Measurements from ENCODE around the gene TUT4. TPM values are rescaled to one million over a fixed set of nuclear protein-coding genes. Genes with fewer than 3 reads are reported as not detected.

Gene TUT4
- total RNA-seq, 1 experiment from 2014 or later: 28.4 TPM

DNA sequence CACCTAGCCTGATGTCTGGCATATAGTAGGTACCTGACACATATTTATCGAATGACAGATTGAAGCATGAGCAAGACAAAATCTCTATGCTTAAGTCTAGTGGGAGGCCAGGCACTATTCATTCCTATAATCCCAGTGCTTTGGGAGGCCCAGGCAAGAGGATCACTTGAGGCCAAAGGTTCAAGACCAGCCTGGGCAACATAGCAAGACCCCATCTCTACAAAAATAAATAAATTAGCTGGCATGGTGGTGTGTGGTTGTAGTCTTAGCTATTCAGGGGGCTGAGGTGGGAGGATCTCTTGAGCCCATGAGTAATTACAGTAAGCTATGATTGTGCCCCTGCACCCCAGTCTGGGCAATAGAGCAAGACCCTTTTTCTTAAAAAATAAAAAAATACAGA lies 23.2 kb upstream of the TUT4 start:
- DNase-seq (ENCODE audit: low read depth): no peak

- DNase-seq (ENCODE audit: low read depth): peak; percentile 74
Observed at GRCh38 chr1:52574594-52574993, 21.7 kb upstream of the TUT4 start.

GRCh38 chr1:52572387-52572786 lies 19.5 kb upstream of the TUT4 start:
- DNase-seq (ENCODE audit: low read depth): no peak

DNA sequence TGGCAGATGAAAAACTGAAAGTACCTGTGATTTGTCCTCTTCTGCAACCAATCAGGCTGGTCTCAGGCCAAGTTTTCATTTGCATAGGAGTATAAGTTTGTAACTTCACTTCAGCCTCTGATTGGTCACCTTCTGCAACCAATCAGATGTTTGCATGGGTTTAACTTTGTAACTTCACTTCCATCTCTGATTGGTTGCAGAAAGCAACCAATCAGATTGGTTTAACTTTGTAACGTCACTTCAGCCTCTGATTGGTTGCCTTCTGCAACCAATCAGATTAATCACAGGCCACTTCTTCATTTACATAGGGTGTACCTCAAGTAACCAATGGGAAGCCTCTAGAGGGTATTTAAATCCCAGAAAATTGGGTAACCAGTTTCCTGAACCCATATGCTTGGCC lies 18.9 kb upstream of the TUT4 start:
- peak; percentile 59 for DNase-seq (ENCODE audit: low read depth)

GRCh38 chr1:52569449-52570210 lies 16.7 kb upstream of the TUT4 start:
- DNase-seq (ENCODE audit: low read depth): no peak

GRCh38 chr1:52567943-52568342 lies 15.1 kb upstream of the TUT4 start:
- no peak for DNase-seq (ENCODE audit: low read depth)

GRCh38 chr1:52562766-52563165 lies 9.9 kb upstream of the TUT4 start:
- no peak for DNase-seq (ENCODE audit: low read depth)

DNA sequence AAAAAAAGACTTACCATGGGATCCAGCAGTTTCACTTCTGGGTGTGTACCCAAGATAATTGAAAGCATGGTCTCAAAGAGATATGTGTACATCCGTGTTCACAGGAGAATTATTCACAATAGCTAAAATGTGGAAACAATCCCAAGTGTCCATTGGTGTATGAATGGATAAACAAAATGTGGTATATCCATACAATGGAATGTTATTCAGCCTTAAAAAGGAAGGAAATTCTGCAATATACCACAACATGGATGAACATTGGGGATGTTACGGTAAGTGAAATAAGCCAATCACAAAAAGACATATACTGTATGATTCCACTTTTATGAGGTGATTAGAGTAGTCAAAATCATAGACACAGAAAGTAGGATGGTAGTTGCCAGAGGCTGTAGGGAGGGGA lies 7.0 kb upstream of the TUT4 start:
- no peak for DNase-seq (ENCODE audit: low read depth)

- no peak for DNase-seq (ENCODE audit: low read depth)
Observed at GRCh38 chr1:52558941-52559340, 6.0 kb upstream of the TUT4 start.

- no peak for DNase-seq (ENCODE audit: low read depth)
Observed at GRCh38 chr1:52556641-52557360, 3.9 kb upstream of the TUT4 start.

- DNase-seq (ENCODE audit: low read depth): no peak
Observed at GRCh38 chr1:52554756-52555155, 1.9 kb upstream of the TUT4 start.

- DNase-seq (ENCODE audit: low read depth): no peak
Observed at GRCh38 chr1:52554267-52554640, 1.4 kb upstream of the TUT4 start.

DNA sequence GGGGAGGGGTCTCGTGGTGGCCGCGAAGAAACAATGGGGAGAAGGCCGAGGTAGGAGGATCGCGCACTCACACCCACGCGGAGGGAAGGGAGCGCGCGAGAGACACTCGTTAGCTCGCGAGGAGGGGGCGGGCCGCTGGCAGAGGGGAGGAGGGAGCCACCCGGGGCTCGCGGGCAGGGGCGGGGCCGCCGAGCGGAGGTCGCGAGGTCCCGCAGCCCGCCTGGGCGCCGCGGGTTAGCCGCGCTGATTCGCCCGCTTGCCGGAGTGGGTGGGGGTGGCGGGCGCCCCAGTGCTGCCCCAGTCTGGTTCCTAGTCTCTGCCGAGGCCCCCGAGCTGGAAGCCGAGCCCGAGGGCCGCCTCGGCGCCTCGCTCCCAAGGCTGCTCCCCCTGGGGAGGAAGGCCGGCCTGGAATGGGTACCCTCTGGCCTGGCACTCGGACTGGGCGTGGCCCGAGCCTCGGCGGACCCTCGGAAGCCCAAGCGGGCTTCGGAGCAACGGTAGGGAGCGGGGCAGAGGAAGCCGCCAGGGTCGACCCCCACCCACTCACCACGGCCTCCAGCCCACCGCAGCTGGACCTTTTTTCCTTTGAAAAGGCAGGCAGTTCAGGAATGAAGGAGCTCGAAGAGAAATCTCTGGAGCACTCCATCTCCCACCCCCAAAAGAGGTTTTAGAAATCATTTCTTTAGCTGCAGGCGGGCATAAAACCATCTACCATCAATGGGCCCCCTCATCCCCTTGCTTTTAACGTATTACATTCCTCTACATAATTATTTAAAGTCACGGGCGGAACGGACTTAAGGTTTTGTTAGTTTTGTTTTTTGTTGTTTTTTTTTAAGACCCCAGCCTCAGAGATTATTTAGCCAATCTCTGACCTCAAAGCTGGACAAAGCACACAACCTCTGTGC lies 722 bp upstream of the TUT4 start:
- DNase-seq (ENCODE audit: low read depth): peak; percentile 88

GRCh38 chr1:52552236-52552504 lies 722 bp downstream of the TUT4 start:
- DNase-seq (ENCODE audit: low read depth): peak; percentile 40

DNA sequence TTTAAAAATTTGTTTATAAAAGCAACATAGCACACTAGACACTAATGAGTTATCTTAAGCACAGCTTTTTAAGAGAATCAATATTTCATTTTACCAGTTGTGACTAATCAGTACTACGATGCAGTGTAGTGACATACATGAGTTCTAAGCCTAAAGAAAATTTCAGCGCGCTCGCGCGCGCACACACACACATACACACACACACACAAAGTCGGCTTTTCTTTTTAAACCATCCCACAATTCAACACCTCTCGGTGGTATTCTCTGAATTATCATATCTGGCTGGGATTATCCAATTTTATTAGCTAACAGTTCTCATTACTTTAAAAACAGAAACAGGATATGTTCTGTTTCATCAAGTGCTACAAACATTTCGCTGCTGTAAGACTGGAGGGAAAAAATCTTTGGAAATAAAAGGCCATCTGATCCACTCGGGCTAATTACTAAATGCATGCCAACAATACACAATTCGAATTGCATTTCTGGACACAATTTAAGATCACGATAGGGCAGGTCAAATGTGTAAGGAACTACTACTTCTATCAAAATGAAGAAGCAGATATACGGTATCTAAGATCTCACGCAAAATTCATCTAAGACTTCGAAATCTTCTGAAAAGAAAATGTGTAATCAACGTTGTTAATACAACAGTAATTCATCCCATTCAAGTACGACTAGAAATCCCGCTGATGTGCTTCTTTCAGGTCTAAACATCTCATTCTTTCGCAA lies 1.2 kb downstream of the TUT4 start:
- DNase-seq (ENCODE audit: low read depth): peak; percentile 21

DNA sequence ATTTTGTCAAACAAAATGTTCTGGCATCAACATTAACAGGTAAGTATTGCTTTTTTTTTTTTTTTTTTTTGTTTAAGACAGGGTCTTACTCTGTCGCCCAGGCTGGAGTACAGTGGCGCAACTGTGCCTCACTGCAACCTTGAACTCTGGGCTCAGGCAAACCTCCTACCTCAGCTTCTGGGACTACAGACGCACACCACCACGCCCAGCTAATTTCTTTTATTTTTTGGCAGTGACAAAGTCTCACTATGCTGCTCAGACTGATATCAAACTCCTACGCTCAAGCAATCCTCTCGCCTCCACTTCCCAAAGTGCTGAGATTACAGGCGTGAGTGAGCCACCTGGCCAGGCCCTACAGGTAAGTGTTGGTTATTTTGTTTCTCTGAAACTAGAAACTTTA lies 2.4 kb downstream of the TUT4 start:
- DNase-seq (ENCODE audit: low read depth): no peak

DNA sequence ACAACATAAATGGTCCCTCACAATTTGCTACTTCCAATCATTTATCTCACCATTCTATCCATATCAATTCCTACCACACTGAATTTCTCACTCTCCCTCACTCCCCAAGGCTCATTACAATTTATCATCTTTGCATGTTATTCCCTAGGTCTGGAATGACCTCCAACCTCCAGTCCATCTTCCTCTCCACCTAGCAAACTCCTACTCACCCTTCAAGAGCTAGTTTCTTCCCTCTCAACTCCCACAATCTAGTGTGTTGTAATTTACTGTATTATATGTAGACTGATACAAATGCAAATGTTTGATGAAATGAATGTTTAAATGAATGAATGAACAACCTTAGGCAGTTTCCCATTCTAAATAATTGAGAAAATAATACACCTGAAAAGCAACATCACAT lies 3.6 kb downstream of the TUT4 start:
- no peak for DNase-seq (ENCODE audit: low read depth)

- DNase-seq (ENCODE audit: low read depth): no peak
Observed at GRCh38 chr1:52546852-52547251, 6.0 kb downstream of the TUT4 start.

DNA sequence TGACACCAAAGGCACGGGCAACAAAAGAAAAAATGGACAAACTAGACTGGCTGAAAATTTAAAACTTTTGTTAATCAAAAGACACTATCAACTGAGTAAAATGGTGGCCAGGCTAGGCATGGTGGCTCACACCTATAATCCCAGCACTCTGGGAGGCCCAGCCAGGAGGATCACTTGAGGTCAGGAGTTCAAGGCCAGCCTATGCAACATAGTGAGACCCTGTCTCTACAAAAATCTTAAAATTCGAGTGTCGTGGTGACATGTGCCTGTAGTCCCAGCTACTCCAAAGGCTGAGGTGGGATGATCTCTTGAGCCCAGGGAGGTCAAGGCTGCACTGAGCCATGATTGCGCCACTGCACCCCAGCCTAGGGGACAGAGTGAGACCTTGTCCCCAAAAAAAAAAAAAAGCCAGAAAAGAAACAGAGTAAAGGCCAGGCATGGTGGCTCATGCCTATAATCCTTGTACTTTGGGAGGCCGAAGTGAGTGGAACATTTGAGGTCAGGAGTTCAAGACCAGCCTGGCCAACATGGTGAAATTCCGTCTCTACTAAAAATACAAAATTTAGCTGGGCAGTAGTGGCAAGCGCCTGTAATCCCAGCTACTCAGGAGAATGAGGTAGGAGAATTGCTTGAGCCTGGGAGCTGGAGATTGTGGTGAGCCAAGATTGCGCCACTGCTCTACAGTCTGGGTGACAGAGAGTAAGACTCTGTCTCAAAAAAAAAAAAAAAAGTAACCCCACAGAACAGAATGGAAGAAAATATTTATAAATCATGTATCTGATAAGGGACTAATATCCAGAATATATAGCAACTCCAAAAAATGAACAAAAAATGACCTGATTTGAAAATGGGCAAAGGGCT lies 8.0 kb downstream of the TUT4 start:
- no peak for DNase-seq (ENCODE audit: low read depth)

GRCh38 chr1:52542085-52542688 lies 10.7 kb downstream of the TUT4 start:
- DNase-seq (ENCODE audit: low read depth): no peak

Measured in LHCN-M2 (cell line).